Mucosa of stomach (tissue), 1 donor: ENCODE results near the gene DNM1L.
"Not testable (repeated sequence)": the region's sequence is repeated elsewhere in the genome, so short reads cannot be mapped to it uniquely, and the experiment has no call there.

Experiments used
- H3K27me3 ChIP-seq: one replicate; pipeline ENCODE4 v1.7.0; 2013; ENCODE audit warnings: mild to moderate bottlenecking, low read length; ENCODE audit not compliant: control insufficient read depth, insufficient read depth
- H3K36me3 ChIP-seq: one replicate; pipeline ENCODE4 v1.7.0; 2013; ENCODE audit warnings: low read length; ENCODE audit not compliant: control insufficient read depth, insufficient read depth
- H3K4me1 ChIP-seq: one replicate; pipeline ENCODE4 v1.7.0; 2013; ENCODE audit warnings: mild to moderate bottlenecking, low read length; ENCODE audit not compliant: control insufficient read depth, insufficient read depth
- H3K4me3 ChIP-seq: one replicate; pipeline ENCODE4 v1.7.0; 2013; ENCODE audit warnings: low read length
- H3K9ac ChIP-seq: one replicate; pipeline ENCODE4 v1.7.0; 2013; ENCODE audit warnings: mild to moderate bottlenecking, low read length, moderate library complexity
- H3K9me3 ChIP-seq: one replicate; pipeline ENCODE4 v1.7.0; 2013; ENCODE audit warnings: mild to moderate bottlenecking, low read length, moderate library complexity; ENCODE audit not compliant: control insufficient read depth
- donor health status: Pancreatic carcinoma.

Gene DNM1L

GRCh38 chr12:32702473-32702872 lies 23.4 kb downstream of the DNM1L start:
- Histone ChIP-seq H3K4me1 (peaks cover 8% of the 10 kb centered on the region), H3K36me3 (no peaks in the 10 kb centered on the region), H3K27me3 (no peaks in the 10 kb centered on the region), H3K9me3 (no peaks in the 10 kb centered on the region), H3K4me3 (no peak overlapping the region), H3K9ac (no peak overlapping the region)

GRCh38 chr12:32702946-32703345 lies 23.8 kb downstream of the DNM1L start:
- no peak overlapping the region for H3K9ac ChIP-seq
- no peaks in the 10 kb centered on the region for H3K9me3 ChIP-seq
- H3K4me1 ChIP-seq, result peaks cover 4% of the 10 kb centered on the region
- H3K36me3 ChIP-seq, result no peaks in the 10 kb centered on the region
- no peaks in the 10 kb centered on the region for H3K27me3 ChIP-seq
- H3K4me3 ChIP-seq, result no peak overlapping the region

- no peaks in the 10 kb centered on the region for H3K4me1 ChIP-seq
- no peak overlapping the region for H3K4me3 ChIP-seq
- H3K9me3 ChIP-seq, result no peaks in the 10 kb centered on the region
- no peaks in the 10 kb centered on the region for H3K27me3 ChIP-seq
- H3K36me3 ChIP-seq, result no peaks in the 10 kb centered on the region
- H3K9ac ChIP-seq, result no peak overlapping the region
Observed at GRCh38 chr12:32705783-32706182, 26.7 kb downstream of the DNM1L start.

GRCh38 chr12:32706335-32707024 lies 27.4 kb downstream of the DNM1L start:
- Histone ChIP-seq H3K4me3 (no peak overlapping the region), H3K4me1 (no peaks in the 10 kb centered on the region), H3K27me3 (no peaks in the 10 kb centered on the region), H3K9me3 (no peaks in the 10 kb centered on the region), H3K9ac (no peak overlapping the region), H3K36me3 (no peaks in the 10 kb centered on the region)

GRCh38 chr12:32708926-32709325 lies 29.8 kb downstream of the DNM1L start:
- Histone ChIP-seq H3K4me3 (no peak overlapping the region), H3K9ac (no peak overlapping the region), H3K27me3 (no peaks in the 10 kb centered on the region), H3K9me3 (no peaks in the 10 kb centered on the region), H3K36me3 (no peaks in the 10 kb centered on the region), H3K4me1 (no peaks in the 10 kb centered on the region)

GRCh38 chr12:32714772-32715171 lies 35.7 kb downstream of the DNM1L start:
- no peaks in the 10 kb centered on the region for H3K9me3 ChIP-seq
- H3K9ac ChIP-seq, result no peak overlapping the region
- no peaks in the 10 kb centered on the region for H3K27me3 ChIP-seq
- H3K4me1 ChIP-seq, result no peaks in the 10 kb centered on the region
- no peaks in the 10 kb centered on the region for H3K36me3 ChIP-seq
- no peak overlapping the region for H3K4me3 ChIP-seq

GRCh38 chr12:32718926-32719325 lies 39.8 kb downstream of the DNM1L start:
- H3K36me3 ChIP-seq, result no peaks in the 10 kb centered on the region
- no peaks in the 10 kb centered on the region for H3K9me3 ChIP-seq
- H3K4me3 ChIP-seq, result no peak overlapping the region
- H3K27me3 ChIP-seq, result no peaks in the 10 kb centered on the region
- H3K9ac ChIP-seq, result no peak overlapping the region
- H3K4me1 ChIP-seq, result no peaks in the 10 kb centered on the region

GRCh38 chr12:32725308-32725707 lies 46.2 kb downstream of the DNM1L start:
- not testable (repeated sequence) for H3K4me1 ChIP-seq, H3K27me3 ChIP-seq, H3K9me3 ChIP-seq, H3K36me3 ChIP-seq, H3K4me3 ChIP-seq, H3K9ac ChIP-seq

- H3K4me3 ChIP-seq, result no peak overlapping the region
- H3K4me1 ChIP-seq, result no peaks in the 10 kb centered on the region
- H3K9me3 ChIP-seq, result no peaks in the 10 kb centered on the region
- no peaks in the 10 kb centered on the region for H3K36me3 ChIP-seq
- H3K9ac ChIP-seq, result no peak overlapping the region
- no peaks in the 10 kb centered on the region for H3K27me3 ChIP-seq
Observed at GRCh38 chr12:32726286-32726685, 47.2 kb downstream of the DNM1L start.

GRCh38 chr12:32727237-32727636 lies 48.1 kb downstream of the DNM1L start:
- Histone ChIP-seq H3K4me3 (no peak overlapping the region), H3K4me1 (no peaks in the 10 kb centered on the region), H3K9me3 (no peaks in the 10 kb centered on the region), H3K9ac (no peak overlapping the region), H3K36me3 (no peaks in the 10 kb centered on the region), H3K27me3 (no peaks in the 10 kb centered on the region)

- H3K4me1 ChIP-seq, result no peaks in the 10 kb centered on the region
- H3K4me3 ChIP-seq, result no peak overlapping the region
- H3K27me3 ChIP-seq, result no peaks in the 10 kb centered on the region
- no peaks in the 10 kb centered on the region for H3K36me3 ChIP-seq
- H3K9me3 ChIP-seq, result no peaks in the 10 kb centered on the region
- no peak overlapping the region for H3K9ac ChIP-seq
Observed at GRCh38 chr12:32734952-32735351, 55.9 kb downstream of the DNM1L start.

- Histone ChIP-seq H3K4me1 (no peaks in the 10 kb centered on the region), H3K9ac (no peak overlapping the region), H3K27me3 (no peaks in the 10 kb centered on the region), H3K4me3 (no peak overlapping the region), H3K36me3 (peaks cover 4% of the 10 kb centered on the region), H3K9me3 (no peaks in the 10 kb centered on the region)
Observed at GRCh38 chr12:32736445-32736844, 57.3 kb downstream of the DNM1L start.

GRCh38 chr12:32737715-32738114 lies 58.6 kb downstream of the DNM1L start:
- Histone ChIP-seq H3K27me3 (no peaks in the 10 kb centered on the region), H3K9ac (no peak overlapping the region), H3K4me3 (no peak overlapping the region), H3K36me3 (peaks cover 6% of the 10 kb centered on the region), H3K9me3 (no peaks in the 10 kb centered on the region), H3K4me1 (no peaks in the 10 kb centered on the region)
